ENCODE results near the gene CFAP299.

GRCh38 chr4:80419946-80420345 lies 84.4 kb downstream of the CFAP299 start:
- TF ChIP-seq CTCF (IDR thresholded peaks at IDR 0.05) (no peak), POLR2A (IDR thresholded peaks at IDR 0.05; ENCODE audit: low read depth) (no peak), POLR2AphosphoS5 (IDR thresholded peaks at IDR 0.05) (no peak)

Measured in esophagus muscularis mucosa (tissue), 3 donors.